HCT116 (cell line): ENCODE measurements around the gene LEMD1. TPM values are rescaled to one million over a fixed set of nuclear protein-coding genes. Genes with fewer than 3 reads are reported as not detected.

Experiments used
- ATAC-seq: fragments of 200-7000 bp; cut with Tn5 transposase; 2 replicates; pipeline ENCODE4 v1.9.1; 2020; ENCODE audit warnings: mild to moderate bottlenecking, moderate library complexity
- BruUV-seq: library from RNA; stranded (reverse); fragments of 400-500 nt; replicated peaks from 2 replicates; lab custom pipeline; 2021; lab: Mats Ljungman, UMichigan
- CTCF ChIA-PET: fragments of 300-600 bp; sonication (Branson Sonifier 250); formaldehyde crosslinking; loops from one replicate; lab custom pipeline; 2021; ENCODE audit warnings: antibody characterized with exemption; lab: Charles Lee
- POLR2A ChIA-PET: fragments of 300-600, 350-600 bp; sonication (Branson Sonifier 250); formaldehyde crosslinking; loops from one replicate; lab custom pipeline; 2021; ENCODE audit warnings: antibody characterized with exemption; lab: Charles Lee
- RAD21 ChIA-PET, 2 experiments: fragments of 300-600 bp; sonication (Branson Sonifier 250); formaldehyde crosslinking; loops; one replicate each; lab custom pipeline; 2023; ENCODE audit warnings: low total read pairs in 2 of 2; ENCODE audit not compliant: uncharacterized antibody in 2 of 2, unreplicated experiment in 2 of 2, low non-redundant PET in 1 of 2; lab: Charles Lee
- DNase-seq: peaks from one replicate; pipeline ENCODE4 v3.0.0-alpha.2; 2010; ENCODE audit warnings: low read depth, low spot score
- H2AFZ ChIP-seq: fragments of 200-600 bp; shearing (Covaris generic), sonication (generic); 2 replicates; pipeline ENCODE4 v1.6.1; 2017; ENCODE audit warnings: low read depth, mixed run types, mixed read lengths, antibody characterized with exemption, low read length; ENCODE audit not compliant: poor library complexity, severe bottlenecking
- H3K27ac ChIP-seq: 2 replicates; pipeline ENCODE4 v1.5.1; 2012; ENCODE audit warnings: low read depth, low read length
- H3K27me3 ChIP-seq: fragments of 200-600 bp; sonication (generic); 2 replicates; pipeline ENCODE4 v1.6.1; 2016; ENCODE audit warnings: mixed run types, low read length, mixed read lengths; ENCODE audit not compliant: insufficient read depth
- H3K36me3 ChIP-seq, 2 experiments: fragments of 200-500 bp in 1 of 2; fragments of 200-600 bp in 1 of 2; sonication (Bioruptor generic) in 1 of 2; sonication (generic) in 1 of 2; 2 replicates each; pipeline versions ENCODE4 v1.5.1 to v1.6.1; 2014 to 2016; ENCODE audit warnings: low read length in 2 of 2, inconsistent platforms in 1 of 2, mixed read lengths in 1 of 2, mixed run types in 1 of 2; ENCODE audit not compliant: insufficient read depth in 2 of 2, control insufficient read depth in 1 of 2
- H3K4me1 ChIP-seq, 2 experiments: fragments of 200-600 bp in 1 of 2; sonication (generic) in 1 of 2; 2 replicates each; pipeline versions ENCODE4 v1.5.1 to v1.6.1; 2012 to 2017; ENCODE audit warnings: low read length in 2 of 2, inconsistent platforms in 1 of 2, mild to moderate bottlenecking in 1 of 2, mixed read lengths in 1 of 2, mixed run types in 1 of 2, moderate library complexity in 1 of 2; ENCODE audit not compliant: insufficient read depth in 2 of 2, control insufficient read depth in 1 of 2
- H3K4me2 ChIP-seq: fragments of 200-600 bp; sonication (generic); 2 replicates; pipeline ENCODE4 v1.6.1; 2017; ENCODE audit warnings: mixed run types, low read length, mixed read lengths
- H3K4me3 ChIP-seq, 2 experiments: fragments of 200-600 bp in 1 of 2; sonication (generic) in 1 of 2; replicated peaks in 1 of 2; 2 replicates each; pipeline ENCODE4 v1.5.1; 2011 to 2016; ENCODE audit warnings: low read length in 2 of 2, control low read depth in 1 of 2, low read depth in 1 of 2, mild to moderate bottlenecking in 1 of 2, mixed read lengths in 1 of 2, mixed run types in 1 of 2
- H3K79me2 ChIP-seq: fragments of 200-600 bp; sonication (generic); 2 replicates; pipeline ENCODE4 v1.6.1; 2017; ENCODE audit warnings: mild to moderate bottlenecking, mixed run types, low read length, moderate library complexity, mixed read lengths; ENCODE audit not compliant: insufficient read depth
- H3K9ac ChIP-seq: fragments of 200-600 bp; sonication (generic); 2 replicates; pipeline ENCODE4 v1.6.1; 2016; ENCODE audit warnings: low read length, mixed read lengths
- H3K9me2 ChIP-seq: fragments of 200-600 bp; sonication (generic), shearing (Covaris generic); 2 replicates; pipeline ENCODE4 v1.6.1; 2017; ENCODE audit warnings: mixed run types, mild to moderate bottlenecking, moderate library complexity; ENCODE audit not compliant: insufficient read depth
- H3K9me3 ChIP-seq, 2 experiments: fragments of 200-500 bp in 1 of 2; fragments of 200-600 bp in 1 of 2; sonication (Bioruptor generic) in 1 of 2; sonication (generic) in 1 of 2; 2 replicates each; pipeline ENCODE4 v1.6.1; 2014 to 2017; ENCODE audit warnings: low read length in 2 of 2, mixed read lengths in 2 of 2, inconsistent platforms in 1 of 2, low read depth in 1 of 2, mild to moderate bottlenecking in 1 of 2, mixed run types in 1 of 2, moderate library complexity in 1 of 2; ENCODE audit not compliant: control insufficient read depth in 1 of 2, insufficient read depth in 1 of 2
- H4K20me1 ChIP-seq: fragments of 200-600 bp; sonication (generic), shearing (Covaris generic); 2 replicates; pipeline ENCODE4 v1.6.1; 2017; ENCODE audit warnings: mixed run types, mild to moderate bottlenecking, moderate library complexity; ENCODE audit not compliant: insufficient read depth
- CEBPB ChIP-seq: IDR thresholded peaks from 2 replicates; pipeline ENCODE4 v1.6.1; 2012; ENCODE audit warnings: low read depth
- CTCF ChIP-seq, 3 experiments: fragments of 200-600 bp in 1 of 3; sonication (generic) in 1 of 3; IDR thresholded peaks in 2 of 3; conservative IDR thresholded peaks in 1 of 3; 2 replicates each; pipeline ENCODE4 v1.5.1; 2012 to 2017; ENCODE audit warnings: low read depth in 2 of 3, low read length in 2 of 3, antibody characterized with exemption in 1 of 3, borderline replicate concordance in 1 of 3, control low read depth in 1 of 3, mild to moderate bottlenecking in 1 of 3, mixed read lengths in 1 of 3, mixed run types in 1 of 3, moderate library complexity in 1 of 3; ENCODE audit not compliant: insufficient read depth in 1 of 3
- EGR1 ChIP-seq: IDR thresholded peaks from 2 replicates; pipeline ENCODE4 v1.6.1; 2012; ENCODE audit warnings: low read depth
- POLR2A ChIP-seq: IDR thresholded peaks from 2 replicates; pipeline ENCODE4 v1.7.0; 2011; ENCODE audit warnings: borderline replicate concordance; ENCODE audit not compliant: insufficient read depth, insufficient read length; ENCODE audit errors: extremely low read depth
- POLR2AphosphoS5 ChIP-seq: IDR thresholded peaks from 2 replicates; pipeline ENCODE4 v1.6.1; 2011; ENCODE audit warnings: mild to moderate bottlenecking, low read depth, low read length, moderate library complexity
- SIN3A ChIP-seq: IDR thresholded peaks from 2 replicates; pipeline ENCODE4 v1.6.1; 2012; ENCODE audit warnings: low read depth
- SRF ChIP-seq: IDR thresholded peaks from 2 replicates; pipeline ENCODE4 v1.6.1; 2012; ENCODE audit warnings: low read depth
- TCF7L2 ChIP-seq: IDR thresholded peaks from 2 replicates; pipeline ENCODE4 v1.7.0; 2011; ENCODE audit warnings: borderline replicate concordance, inconsistent platforms; ENCODE audit not compliant: insufficient read depth, insufficient read length; ENCODE audit errors: extremely low read depth
- ZBTB33 ChIP-seq: IDR thresholded peaks from 2 replicates; pipeline ENCODE4 v1.6.1; 2011; ENCODE audit warnings: mild to moderate bottlenecking, low read length, moderate library complexity; ENCODE audit not compliant: insufficient replicate concordance; ENCODE audit errors: extremely low read depth
- ZNF274 ChIP-seq: fragments of 200-500 bp; sonication (Bioruptor generic); IDR thresholded peaks from 2 replicates; pipeline ENCODE4 v1.6.1; 2014; ENCODE audit warnings: mild to moderate bottlenecking, low read depth, low read length, inconsistent platforms
- intact Hi-C: fragments of 100-400 bp; cut with micrococcal nuclease; formaldehyde crosslinking; loops from 2 replicates; pipeline ENCODE4 v1.10.0; 2022
- total RNA-seq: library from RNA; stranded (reverse); gene quantifications from one replicate; pipeline ENCODE4 v1.2.1, GENCODE V29; 2021; ENCODE audit not compliant: unreplicated experiment

The LEMD1 gene
- total RNA-seq, 1 experiment from 2014 or later, result 11.9 TPM

- RAD21 ChIA-PET, result no interaction called here
- DNase-seq, result no peak
- POLR2A ChIA-PET, result no interaction called here
- intact Hi-C loops, result no loop called here
- Histone ChIP-seq H3K9ac (no peak overlapping the region), H3K9me2 (no peaks in the 10 kb centered on the region), H3K27me3 (no peaks in the 10 kb centered on the region), H3K79me2 (no peaks in the 10 kb centered on the region), H3K4me3 (no peak overlapping the region), H3K4me1 (peaks cover 30 to 39% of the 10 kb centered on the region in 2 experiments), H3K4me2 (no peak overlapping the region), H2AFZ (no peak overlapping the region), H3K9me3 (no peaks in the 10 kb centered on the region), H3K27ac (no peak overlapping the region), H4K20me1 (no peaks in the 10 kb centered on the region), H3K36me3 (no peaks in the 10 kb centered on the region)
- TF ChIP-seq TCF7L2 (no peak), CEBPB (no peak), SRF (no peak), EGR1 (no peak), POLR2AphosphoS5 (no peak), SIN3A (no peak), POLR2A (no peak), ZBTB33 (no peak), ZNF274 (no peak), CTCF (IDR thresholded peaks at IDR 0.05 in 2 of 3, conservative IDR thresholded peaks at IDR 0.05 in 1 of 3; ENCODE audit: borderline replicate concordance in 1 of 3, insufficient read depth in 1 of 3, low read depth in 2 of 3, low read length in 2 of 3) (no peak)
- CTCF ChIA-PET, result interaction anchor here (1.6 to 1.8 kb wide), 3 partner anchors 19 to 100 kb away, joined by 4 to 7 read pairs (median 5); no protein-coding TSS in a partner anchor
- no peak for ATAC-seq
- BruUV-seq, result no TSS peak
These were observed 48.6 kb downstream of the LEMD1 start for GRCh38 chr1:205373022-205373797.
